Glutamatergic neuron (in vitro differentiated cells): ENCODE results near the gene PDRG1. TPM values are rescaled to one million over a fixed set of nuclear protein-coding genes. Genes with fewer than 3 reads are reported as not detected.

Experiments
- DNase-seq: peaks from one replicate; pipeline ENCODE4 v3.0.0; 2022
- H3K27ac Mint-ChIP-seq: one replicate; pipeline ENCODE4 v1.8.0; 2020; ENCODE audit warnings: mild to moderate bottlenecking, mixed read lengths, inconsistent platforms; ENCODE audit not compliant: unreplicated experiment
- H3K27me3 Mint-ChIP-seq: one replicate; pipeline ENCODE4 v1.8.0; 2020; ENCODE audit warnings: mild to moderate bottlenecking, moderate library complexity, mixed read lengths, inconsistent platforms; ENCODE audit not compliant: unreplicated experiment
- H3K36me3 Mint-ChIP-seq: one replicate; pipeline ENCODE4 v1.8.0; 2020; ENCODE audit warnings: mild to moderate bottlenecking, mixed read lengths, inconsistent platforms; ENCODE audit not compliant: unreplicated experiment
- H3K4me1 Mint-ChIP-seq: one replicate; pipeline ENCODE4 v1.8.0; 2020; ENCODE audit warnings: mild to moderate bottlenecking, low read depth, mixed read lengths, inconsistent platforms; ENCODE audit not compliant: unreplicated experiment
- H3K4me3 Mint-ChIP-seq: one replicate; pipeline ENCODE4 v1.8.0; 2020; ENCODE audit warnings: mild to moderate bottlenecking, mixed read lengths, inconsistent platforms; ENCODE audit not compliant: unreplicated experiment
- H3K9me3 Mint-ChIP-seq: one replicate; pipeline ENCODE4 v1.8.0; 2020; ENCODE audit warnings: mild to moderate bottlenecking, moderate library complexity, mixed read lengths, inconsistent platforms; ENCODE audit not compliant: unreplicated experiment
- CTCF ChIP-seq: fragments of 200-600 bp; sonication (generic); IDR thresholded peaks from one replicate; pipeline ENCODE4 v1.5.0; 2021; ENCODE audit not compliant: partially characterized antibody, unreplicated experiment
- total RNA-seq: library from RNA; stranded (reverse); fragmentation: NEBNext Ultra II Directional; extraction: Animal tissue kit (Norgen Biotek cat#: 25700); gene quantifications from one replicate; pipeline ENCODE4 v1.2.1, GENCODE V29; 2021; ENCODE audit not compliant: unreplicated experiment

The PDRG1 gene
- total RNA-seq, 1 donor from 2014 or later: 69.5 TPM

DNA sequence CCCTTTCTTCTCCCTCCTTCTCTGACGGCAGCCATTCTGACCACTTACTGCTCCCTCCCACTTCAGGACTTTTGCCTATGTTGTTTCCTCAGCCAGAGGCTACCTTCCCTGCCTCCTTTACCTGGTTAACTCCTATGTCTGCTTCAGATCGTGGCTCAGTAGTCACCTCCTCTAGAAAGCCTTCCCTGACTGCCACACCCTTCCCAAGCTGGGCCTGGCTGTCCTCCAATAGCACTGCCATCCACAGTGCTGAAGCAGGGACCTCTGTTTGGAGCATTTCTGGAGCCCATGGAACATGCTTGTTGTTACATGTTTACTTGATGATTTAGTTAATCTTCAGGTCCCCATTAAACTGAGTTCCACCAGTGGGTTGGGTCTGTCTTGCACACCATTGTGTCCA, 29.9 kb upstream of the PDRG1 start:
- no peak for TF ChIP-seq CTCF
- Mint-ChIP-seq H3K4me1 (peaks cover 35% of the 10 kb centered on the region), H3K9me3 (peaks cover 16% of the 10 kb centered on the region), H3K27me3 (peaks cover 15% of the 10 kb centered on the region), H3K4me3 (peak overlapping the region; percentile 12), H3K36me3 (peaks cover 14% of the 10 kb centered on the region), H3K27ac (peak overlapping the region; percentile 19)
- DNase-seq: no peak

GRCh38 chr20:31979713-31980426, 28.0 kb upstream of the PDRG1 start:
- TF ChIP-seq CTCF: no peak
- peak overlapping the region; percentile 9 for H3K27ac Mint-ChIP-seq
- peaks cover 21% of the 10 kb centered on the region for H3K9me3 Mint-ChIP-seq
- H3K27me3 Mint-ChIP-seq: peaks cover 20% of the 10 kb centered on the region
- H3K4me1 Mint-ChIP-seq: peaks cover 44% of the 10 kb centered on the region
- no peak overlapping the region for H3K4me3 Mint-ChIP-seq
- peaks cover 14% of the 10 kb centered on the region for H3K36me3 Mint-ChIP-seq
- DNase-seq: no peak

DNA sequence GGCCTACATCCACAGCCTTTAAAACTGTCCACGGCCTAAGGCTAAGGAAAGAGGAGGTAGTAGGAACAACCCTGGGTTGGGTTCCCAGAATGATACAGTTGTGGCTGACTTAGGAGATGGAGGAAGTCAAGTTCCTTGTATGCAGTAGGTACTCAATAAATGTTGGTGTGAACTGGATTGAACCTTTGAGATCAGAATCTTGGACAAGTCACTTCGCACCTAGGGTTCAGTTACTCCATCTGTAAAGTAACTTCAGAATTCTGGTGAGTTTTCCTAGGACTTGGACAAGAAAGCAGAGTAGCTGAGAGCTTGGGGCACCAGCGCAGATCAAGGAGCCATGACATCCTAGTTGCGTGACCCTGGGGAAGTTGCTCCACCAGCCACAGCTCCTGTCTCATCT, 25.2 kb upstream of the PDRG1 start:
- no peak for TF ChIP-seq CTCF
- Mint-ChIP-seq H3K27ac (peak overlapping the region; percentile 31), H3K9me3 (peaks cover 14% of the 10 kb centered on the region), H3K4me1 (peaks cover 59% of the 10 kb centered on the region), H3K4me3 (peak overlapping the region; percentile 70), H3K36me3 (peaks cover 5% of the 10 kb centered on the region), H3K27me3 (peaks cover 17% of the 10 kb centered on the region)
- DNase-seq: no peak

- TF ChIP-seq CTCF: no peak
- peaks cover 12% of the 10 kb centered on the region for H3K27me3 Mint-ChIP-seq
- DNase-seq: no peak
- peaks cover 65% of the 10 kb centered on the region for H3K4me1 Mint-ChIP-seq
- peaks cover 12% of the 10 kb centered on the region for H3K9me3 Mint-ChIP-seq
- no peak overlapping the region for H3K4me3 Mint-ChIP-seq
- H3K27ac Mint-ChIP-seq: no peak overlapping the region
- H3K36me3 Mint-ChIP-seq: no peaks in the 10 kb centered on the region
Observed at GRCh38 chr20:31975874-31976273, 24.0 kb upstream of the PDRG1 start.

DNA sequence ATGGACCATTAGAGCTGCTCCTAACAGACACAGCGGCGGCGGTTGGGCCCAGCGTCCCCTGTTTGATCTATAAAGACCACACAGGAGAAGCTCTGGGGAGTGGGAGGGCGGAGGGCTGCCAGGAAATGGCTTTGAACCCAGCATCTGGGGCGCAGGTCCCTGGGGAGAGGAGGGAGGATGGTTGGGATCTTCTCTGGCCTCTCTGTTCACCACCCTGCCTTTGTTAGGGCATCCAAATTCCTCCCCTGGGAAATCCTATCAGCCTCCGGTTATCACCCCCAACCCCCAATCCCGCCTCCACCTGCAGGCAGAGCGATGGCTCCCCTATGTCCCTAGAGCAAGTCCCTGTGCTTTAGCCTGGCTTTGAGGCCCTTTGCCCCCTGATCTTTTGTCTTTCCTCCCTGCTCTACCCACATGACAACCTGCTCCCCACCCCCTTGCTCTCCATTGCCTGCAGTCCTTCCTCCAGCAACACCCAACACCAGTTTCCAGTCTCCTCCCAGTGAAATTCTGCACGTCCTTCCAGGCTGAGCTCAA, 23.2 kb upstream of the PDRG1 start:
- H3K27ac Mint-ChIP-seq: peak overlapping the region; percentile 96
- peaks cover 6% of the 10 kb centered on the region for H3K36me3 Mint-ChIP-seq
- TF ChIP-seq CTCF: no peak
- peaks cover 15% of the 10 kb centered on the region for H3K9me3 Mint-ChIP-seq
- H3K27me3 Mint-ChIP-seq: peaks cover 14% of the 10 kb centered on the region
- peak overlapping the region; percentile 90 for H3K4me3 Mint-ChIP-seq
- H3K4me1 Mint-ChIP-seq: peaks cover 72% of the 10 kb centered on the region
- peak; percentile 96 for DNase-seq
